CD4-positive, alpha-beta T cell treated with Interleukin-6 for 4 hours (primary cell): ENCODE measurements around the gene TP53INP2.
"Not testable (repeated sequence)": the region's sequence is repeated elsewhere in the genome, so short reads cannot be mapped to it uniquely, and the experiment has no call there.

Experiments used
- DNase-seq: peaks from one replicate; pipeline ENCODE4 v3.0.0-alpha.2; 2020; ENCODE audit warnings: mixed read lengths

TP53INP2 gene

GRCh38 chr20:34706302-34706875 lies 2.2 kb downstream of the TP53INP2 start:
- DNase-seq: no peak

DNA sequence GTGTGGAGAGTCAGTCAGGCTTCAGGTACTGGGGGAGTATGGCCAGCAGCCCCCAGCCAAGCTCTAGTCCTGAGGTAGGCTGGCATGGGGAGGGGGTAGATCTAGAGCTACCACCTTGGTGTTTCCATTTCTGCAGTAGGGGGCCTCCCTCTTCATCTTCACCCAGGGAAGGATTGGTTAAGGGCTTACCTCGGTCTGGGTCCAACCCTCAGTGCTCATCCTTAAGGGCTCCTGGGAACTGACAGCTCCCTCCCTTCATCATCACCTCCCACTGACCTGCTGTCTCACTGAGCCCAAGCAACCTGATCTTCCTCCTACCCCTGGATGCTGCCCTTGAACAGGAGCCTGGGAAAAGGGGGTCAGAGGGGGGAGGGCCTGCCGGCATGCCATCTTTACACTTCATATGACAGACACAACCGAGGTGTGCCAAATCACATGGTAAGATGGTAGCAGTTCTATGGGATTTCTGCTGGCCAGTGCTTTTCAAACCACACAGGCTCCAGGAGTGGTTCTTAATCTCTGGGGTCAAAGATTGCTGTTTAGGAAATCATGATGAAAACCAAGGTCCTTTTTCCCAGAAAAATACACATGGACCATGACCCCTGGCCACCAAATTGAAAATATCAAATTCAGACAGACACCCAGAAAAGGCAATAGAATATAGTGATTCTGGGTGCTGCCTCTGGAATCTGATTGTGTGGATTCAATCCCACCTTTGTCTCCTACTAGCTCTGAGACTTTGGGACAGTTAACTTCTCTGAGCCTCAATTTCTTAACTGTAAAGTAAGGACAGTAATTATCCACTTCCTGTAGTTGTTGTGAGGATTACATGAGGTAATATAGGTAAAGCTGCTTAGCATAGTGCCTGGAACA lies 3.0 kb downstream of the TP53INP2 start:
- no peak for DNase-seq

- DNase-seq: peak; percentile 72
These were observed 4.5 kb downstream of the TP53INP2 start for GRCh38 chr20:34708621-34709043.

DNA sequence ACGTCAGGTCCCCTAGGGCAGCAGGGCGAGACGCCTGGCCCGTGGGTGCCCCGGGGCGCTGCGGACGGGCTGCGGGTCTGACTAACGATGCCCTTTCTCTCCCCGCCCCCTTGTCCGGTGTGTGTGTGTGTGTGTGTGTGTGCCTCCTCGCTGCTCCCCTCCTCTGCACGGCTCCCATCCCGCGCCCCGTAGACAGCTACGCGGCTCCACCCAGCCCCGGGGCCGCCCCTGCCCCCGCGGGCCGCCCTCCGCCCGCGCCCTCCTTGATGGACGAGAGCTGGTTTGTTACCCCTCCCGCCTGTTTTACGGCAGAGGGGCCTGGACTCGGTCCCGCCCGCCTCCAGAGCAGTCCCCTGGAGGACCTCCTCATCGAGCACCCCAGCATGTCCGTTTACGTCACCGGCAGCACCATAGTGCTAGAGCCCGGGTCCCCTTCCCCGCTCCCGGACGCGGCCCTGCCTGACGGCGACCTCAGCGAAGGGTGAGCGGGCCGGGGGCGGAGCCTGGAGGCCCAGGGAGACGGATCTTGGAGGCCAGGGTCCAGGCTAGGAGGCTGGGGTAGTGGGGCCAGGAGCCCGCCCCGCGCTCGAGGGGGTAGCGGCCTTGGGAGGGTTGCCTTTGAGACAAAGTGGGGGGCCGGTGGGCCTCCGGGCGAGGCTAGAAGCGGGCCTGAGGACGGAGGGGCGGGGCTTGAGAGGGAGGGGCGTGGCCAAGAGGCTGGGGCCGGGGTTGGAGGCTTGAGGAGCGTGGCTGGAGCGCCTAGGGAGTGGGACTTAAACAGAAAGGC lies 5.1 kb downstream of the TP53INP2 start:
- peak; percentile 82 for DNase-seq

GRCh38 chr20:34709831-34710567 lies 5.9 kb downstream of the TP53INP2 start:
- DNase-seq: peak; percentile 77

- no peak for DNase-seq
These were observed 6.4 kb downstream of the TP53INP2 start for GRCh38 chr20:34710568-34710839.

GRCh38 chr20:34710861-34711574 lies 6.9 kb downstream of the TP53INP2 start:
- no peak for DNase-seq

GRCh38 chr20:34711813-34712430 lies 7.8 kb downstream of the TP53INP2 start:
- DNase-seq: no peak

DNA sequence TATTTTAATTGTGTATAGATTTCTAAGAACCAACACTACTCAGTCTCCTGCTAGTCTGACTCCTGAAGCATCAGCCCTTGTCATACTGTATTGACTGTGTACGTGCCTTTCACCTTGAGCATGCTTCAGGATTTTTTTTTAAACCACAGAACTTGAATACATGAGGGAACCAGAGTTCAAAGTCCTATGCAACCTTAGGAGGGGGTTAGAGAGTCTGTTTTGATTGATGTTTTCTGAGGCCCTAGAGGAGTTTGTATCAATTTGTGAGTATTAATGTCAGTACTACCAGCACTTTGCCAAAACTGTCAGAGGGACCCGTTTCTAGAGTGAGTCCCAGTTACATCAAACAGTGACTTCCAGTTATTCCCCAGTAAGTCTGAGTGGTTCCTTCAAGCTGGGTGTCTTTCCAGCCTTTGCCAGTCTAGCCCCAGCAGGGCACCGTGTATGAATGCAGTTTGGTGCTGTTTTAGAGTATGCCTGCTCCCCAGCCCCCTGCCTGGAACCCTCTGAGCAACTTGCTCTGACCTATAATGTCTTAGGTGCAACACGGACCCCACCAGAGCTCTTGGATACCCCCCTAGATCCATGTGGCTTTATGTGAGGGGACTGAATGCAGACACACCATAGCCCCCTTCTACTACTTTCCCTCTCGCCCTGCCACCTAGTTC lies 8.5 kb downstream of the TP53INP2 start:
- DNase-seq: no peak

DNA sequence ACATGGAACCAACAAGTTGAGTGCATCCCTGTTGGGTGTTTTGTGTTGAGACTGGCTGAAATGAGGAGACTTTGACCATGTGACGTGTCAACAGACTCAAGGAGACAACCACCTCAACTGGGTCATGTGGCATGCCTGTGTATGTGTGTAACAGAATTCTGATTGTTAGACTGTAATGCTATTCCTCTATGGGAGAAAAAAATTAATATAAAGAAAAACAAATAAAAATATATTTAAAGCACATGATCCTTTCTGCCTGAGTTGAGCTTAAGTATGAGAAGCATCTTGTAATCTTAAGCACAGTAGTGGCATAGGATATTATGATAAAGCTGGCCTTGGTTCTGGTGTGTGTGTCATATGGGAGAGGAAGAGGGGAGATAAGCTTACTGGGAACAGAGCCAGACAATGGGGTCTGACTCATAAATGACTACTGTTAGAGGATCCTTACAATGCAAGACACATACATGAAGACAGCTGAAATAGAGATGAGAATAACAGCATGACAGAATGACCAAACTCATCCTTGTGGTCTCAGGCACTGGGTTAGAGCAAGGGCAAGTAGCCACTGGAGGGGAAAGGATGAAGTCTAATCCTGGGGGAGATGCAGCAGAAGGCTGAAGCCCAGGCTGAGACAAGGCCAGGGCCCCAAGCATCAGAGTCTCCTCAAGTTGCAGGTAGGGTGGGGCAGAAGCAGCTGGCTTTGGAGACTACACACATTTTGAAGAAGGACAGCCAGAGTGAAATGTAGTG lies 9.2 kb downstream of the TP53INP2 start:
- DNase-seq: peak; percentile 22

GRCh38 chr20:34713944-34714515 lies 9.9 kb downstream of the TP53INP2 start:
- DNase-seq: not testable (repeated sequence)

DNA sequence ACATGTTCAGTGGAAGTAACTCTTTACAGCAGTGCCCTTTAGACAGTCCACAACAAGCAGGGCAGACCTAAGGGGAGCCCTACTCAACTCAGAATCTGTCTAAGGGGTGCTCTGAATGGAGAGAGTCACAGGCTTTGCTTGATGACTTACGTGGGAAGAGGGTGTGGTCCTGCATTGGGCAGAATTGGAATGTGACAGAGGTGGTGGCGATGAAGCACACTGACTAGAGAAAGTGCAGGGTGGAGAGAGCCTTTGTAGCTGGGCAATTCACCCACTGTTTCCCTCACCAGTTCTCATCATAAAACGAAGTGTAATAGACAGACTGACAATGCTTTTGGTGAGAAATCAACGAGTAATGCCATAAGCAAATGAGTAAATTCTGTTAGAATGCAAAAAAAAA lies 11.2 kb downstream of the TP53INP2 start:
- no peak for DNase-seq

- DNase-seq: no peak
These were observed 12.7 kb downstream of the TP53INP2 start for GRCh38 chr20:34716921-34717229.

DNA sequence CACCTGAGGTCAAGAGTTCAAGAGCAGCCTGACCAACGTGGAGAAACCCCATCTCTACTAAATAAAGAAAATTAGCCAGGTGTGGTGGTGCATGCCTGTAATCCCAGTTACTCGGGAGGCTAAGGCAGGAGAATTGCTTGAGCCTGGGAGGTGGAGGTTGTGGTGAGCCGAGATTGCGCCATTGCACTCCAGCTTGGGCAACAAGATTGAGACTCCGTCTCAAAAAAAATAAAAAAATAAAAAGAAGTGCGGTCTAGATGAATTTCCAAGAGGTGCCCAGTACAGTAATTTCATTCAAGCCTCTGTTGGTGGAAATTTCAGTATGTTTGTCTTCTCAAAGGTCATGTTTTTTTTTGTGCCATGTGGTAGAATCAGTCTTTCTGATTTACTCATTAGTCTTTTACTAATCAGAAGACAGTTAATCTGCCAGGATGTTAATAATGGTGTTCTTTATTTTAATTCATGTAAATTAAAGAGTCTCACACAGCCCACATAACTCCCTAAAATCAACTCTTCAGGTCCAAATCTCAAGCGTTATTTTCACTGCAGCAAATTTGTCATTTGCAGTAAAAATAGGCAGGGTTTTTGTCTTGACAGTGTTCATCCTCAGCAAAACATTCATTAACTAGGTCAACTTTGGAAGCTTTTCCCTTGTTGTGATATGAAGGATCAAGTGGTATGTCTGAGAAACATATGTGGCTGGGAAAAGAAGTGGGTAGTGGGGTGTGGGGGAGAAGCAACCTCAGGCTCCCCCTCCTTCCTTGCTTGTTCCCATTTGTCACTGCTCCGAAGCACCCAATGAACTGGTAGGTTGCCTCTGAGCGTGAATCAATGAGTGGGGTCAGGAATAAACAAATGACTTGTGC lies 13.3 kb downstream of the TP53INP2 start:
- DNase-seq: no peak

- not testable (repeated sequence) for DNase-seq
These were observed 15.3 kb downstream of the TP53INP2 start for GRCh38 chr20:34719242-34720017.

DNA sequence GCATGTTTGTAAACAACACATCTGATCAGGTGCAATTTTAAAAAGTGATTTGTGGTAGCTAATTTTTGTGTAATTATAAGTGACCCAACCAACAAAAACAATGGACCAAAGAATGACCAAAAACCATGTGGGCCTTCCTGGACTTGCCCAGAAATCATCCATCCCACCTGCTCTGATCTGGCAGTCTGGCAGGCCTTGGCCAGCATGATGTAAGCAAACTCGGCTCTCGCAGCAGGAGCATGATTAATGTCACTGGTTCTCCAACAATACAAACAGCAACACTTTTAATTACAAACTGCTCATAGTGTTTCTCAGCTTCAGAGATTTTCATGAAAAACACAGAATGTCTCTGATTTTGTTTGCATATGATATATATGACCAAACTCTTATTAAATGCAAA lies 16.1 kb downstream of the TP53INP2 start:
- no peak for DNase-seq

DNA sequence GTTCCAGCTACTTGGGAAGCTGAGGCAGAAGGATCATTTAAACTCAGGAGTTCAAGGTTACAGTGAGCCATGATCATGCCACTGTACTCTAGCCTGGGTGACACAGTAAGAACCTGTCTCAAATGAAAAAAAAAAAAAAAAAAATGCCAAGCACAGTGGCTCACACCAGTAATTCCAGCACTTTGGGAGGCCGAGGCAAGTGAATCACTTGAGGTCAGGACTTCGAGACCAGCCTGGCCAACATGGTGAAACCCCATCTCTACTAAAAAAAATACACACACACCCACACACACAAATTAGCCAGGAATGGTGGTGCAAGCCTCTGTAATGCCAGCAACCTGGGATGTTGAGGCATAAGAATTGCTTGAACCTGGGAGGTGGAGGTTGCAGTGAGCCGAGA lies 18.4 kb downstream of the TP53INP2 start:
- DNase-seq: not testable (repeated sequence)

DNA sequence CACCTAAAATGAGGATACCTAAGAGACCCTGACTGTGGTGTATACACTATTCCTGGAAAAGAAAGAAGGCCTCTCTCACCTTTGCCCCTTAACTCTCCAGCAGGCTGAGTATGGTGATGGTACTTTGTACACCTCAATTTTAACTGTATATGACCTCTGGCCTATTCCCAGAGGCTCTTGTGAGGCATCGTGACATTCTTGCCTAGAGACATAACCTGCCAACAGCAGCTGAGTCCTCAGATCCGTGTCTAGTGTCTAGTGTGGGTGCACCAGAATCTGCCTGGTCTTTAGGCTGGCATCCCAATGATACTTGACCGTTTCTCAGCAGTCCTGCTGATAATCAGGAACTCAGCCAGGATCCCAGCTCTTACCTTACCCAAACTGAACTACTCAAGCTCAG lies 20.0 kb downstream of the TP53INP2 start:
- no peak for DNase-seq

DNA sequence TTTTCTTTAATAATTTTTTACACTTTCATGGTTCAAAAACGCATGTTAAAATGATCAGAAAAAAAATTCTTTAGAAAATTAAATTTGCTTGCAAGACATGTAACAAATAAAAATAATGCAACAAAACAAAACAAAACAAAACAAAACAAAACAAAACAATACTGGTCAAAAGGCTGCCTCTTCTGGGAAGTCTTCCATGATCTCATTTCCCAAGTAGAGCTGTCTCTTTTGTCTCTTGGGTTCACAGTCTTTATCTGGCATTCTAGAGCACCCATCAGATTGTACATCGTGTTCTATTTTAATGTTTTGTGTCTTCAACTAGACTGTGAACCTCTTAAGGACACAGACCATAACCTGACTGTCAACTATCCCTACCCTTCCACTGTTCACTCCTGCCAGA lies 25.3 kb downstream of the TP53INP2 start:
- DNase-seq: no peak
